C4-2B (cell line): ENCODE results near the gene NFIA.

Experiments
- ZFX ChIP-seq: fragments of 450-650 bp; IDR thresholded peaks from 2 replicates; pipeline ENCODE4 v1.6.1; 2017
- TF ChIP-seq, protein P1 (sequence below): fragments of 450-650 bp; conservative IDR thresholded peaks from 2 replicates; pipeline ENCODE4 v1.5.1; 2017; ENCODE audit warnings: mild to moderate bottlenecking

DNA sequence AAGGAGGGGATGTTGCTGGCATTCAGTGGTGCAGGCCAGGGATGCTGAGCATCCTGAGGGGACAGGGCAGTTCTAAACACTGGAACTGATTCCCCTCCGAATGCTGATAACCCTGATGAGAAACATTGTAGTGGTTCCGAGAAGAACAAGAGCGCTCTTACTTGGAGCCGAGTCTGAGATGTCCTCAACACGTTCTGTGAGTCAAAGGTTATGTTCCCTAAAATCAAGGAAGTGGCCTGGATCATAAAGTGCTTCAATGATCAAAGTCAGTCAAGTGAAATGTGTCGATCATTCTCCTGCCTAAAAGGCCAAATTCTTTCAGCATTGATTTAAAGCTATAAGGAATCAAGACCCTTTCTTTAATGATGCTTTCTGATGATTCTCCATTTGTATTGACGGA lies 234.1 kb downstream of the NFIA start:
- TF ChIP-seq, protein P1, sequence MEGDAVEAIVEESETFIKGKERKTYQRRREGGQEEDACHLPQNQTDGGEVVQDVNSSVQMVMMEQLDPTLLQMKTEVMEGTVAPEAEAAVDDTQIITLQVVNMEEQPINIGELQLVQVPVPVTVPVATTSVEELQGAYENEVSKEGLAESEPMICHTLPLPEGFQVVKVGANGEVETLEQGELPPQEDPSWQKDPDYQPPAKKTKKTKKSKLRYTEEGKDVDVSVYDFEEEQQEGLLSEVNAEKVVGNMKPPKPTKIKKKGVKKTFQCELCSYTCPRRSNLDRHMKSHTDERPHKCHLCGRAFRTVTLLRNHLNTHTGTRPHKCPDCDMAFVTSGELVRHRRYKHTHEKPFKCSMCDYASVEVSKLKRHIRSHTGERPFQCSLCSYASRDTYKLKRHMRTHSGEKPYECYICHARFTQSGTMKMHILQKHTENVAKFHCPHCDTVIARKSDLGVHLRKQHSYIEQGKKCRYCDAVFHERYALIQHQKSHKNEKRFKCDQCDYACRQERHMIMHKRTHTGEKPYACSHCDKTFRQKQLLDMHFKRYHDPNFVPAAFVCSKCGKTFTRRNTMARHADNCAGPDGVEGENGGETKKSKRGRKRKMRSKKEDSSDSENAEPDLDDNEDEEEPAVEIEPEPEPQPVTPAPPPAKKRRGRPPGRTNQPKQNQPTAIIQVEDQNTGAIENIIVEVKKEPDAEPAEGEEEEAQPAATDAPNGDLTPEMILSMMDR, result no peak
- no peak for TF ChIP-seq ZFX
